KBM-7 (cell line): ENCODE measurements around the gene GPRC5B.
A peak's percentile ranks its signal among the peaks of the same experiment; 100 is the strongest.

Experiments used
- DNase-seq: peaks from one replicate; pipeline ENCODE4 v3.0.0-alpha.2; 2015
- in situ Hi-C: fragments of 300-500 bp; cut with MboI; formaldehyde crosslinking; loops from 2 replicates; pipeline ENCODE4 v1.14.3; 2020; ENCODE audit warnings: low sequenced_read_pairs, low pct_unique_long_range_greater_than_20kb, mixed read lengths

GPRC5B gene

DNA sequence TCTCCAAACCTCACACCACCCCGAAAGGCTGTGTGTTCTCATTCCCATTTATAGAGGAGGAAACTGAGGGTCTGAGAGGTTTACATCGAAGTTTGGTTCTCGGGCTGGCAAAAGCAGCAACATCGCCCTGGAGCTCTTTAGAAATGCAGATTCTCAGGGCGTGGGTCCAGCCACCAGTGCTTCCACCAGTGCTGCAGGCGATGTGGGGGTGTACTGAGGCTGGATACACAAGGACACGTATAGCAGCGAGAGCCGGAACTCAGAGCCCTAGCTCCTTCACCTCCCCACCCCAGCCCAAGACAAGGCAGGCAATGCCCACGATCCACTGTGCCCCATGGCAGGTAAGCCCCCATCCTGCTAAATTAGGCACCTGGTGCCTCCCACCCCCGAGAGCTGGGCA is 5.9 kb downstream of the GPRC5B start:
- no peak for DNase-seq
- in situ Hi-C loops = no loop called here

DNA sequence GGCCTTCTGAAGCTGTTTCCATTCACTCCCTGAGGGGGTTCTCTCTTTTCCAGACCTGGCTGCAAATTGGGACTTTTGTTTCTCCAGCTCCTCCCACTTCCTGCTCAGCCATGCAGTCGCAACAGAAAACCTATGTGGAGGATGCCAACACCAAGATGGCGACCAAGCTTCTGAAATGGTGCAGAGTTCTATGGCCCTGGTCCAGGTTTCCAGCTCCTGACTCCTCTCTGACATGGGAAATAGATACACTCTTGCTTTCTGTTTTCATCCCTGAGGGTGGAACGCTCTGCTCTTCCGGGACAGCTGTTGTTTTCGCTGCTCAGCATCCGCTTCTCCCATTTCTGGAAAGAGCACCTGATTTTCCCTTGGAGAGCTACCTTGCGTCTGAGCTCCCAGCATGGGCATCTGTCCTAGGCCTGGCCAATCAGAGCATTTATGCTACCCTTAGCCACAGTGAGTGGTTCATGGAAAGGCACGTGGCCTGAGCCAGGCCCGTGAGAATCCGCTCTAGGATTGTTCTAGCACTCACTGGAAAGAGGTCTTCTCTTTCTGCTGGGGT is 8.1 kb downstream of the GPRC5B start:
- in situ Hi-C loops = no loop called here

DNA sequence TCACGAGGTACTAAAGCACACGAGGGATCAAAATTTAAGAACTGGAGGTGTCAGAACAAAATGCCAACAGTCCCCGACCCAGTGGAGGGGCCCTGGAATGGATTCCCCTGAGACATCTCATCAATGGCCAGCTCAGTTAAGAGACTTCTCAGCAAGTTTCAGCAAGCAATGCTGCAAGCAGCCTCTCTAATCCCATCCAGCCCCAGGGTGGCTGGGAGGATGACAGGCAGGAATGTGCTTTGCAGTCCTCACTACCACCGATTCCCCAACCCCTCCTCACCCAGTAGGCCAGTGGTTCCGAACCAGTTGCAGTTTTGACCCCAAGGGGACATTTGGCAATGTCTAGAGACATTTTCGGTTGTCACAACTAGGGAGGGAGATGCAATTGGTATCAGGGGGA is 8.7 kb downstream of the GPRC5B start:
- DNase-seq = no peak
- in situ Hi-C loops = no loop called here

More for the DNA sequence above, 8.1 kb downstream of the GPRC5B start:
- DNase-seq = no peak

DNA sequence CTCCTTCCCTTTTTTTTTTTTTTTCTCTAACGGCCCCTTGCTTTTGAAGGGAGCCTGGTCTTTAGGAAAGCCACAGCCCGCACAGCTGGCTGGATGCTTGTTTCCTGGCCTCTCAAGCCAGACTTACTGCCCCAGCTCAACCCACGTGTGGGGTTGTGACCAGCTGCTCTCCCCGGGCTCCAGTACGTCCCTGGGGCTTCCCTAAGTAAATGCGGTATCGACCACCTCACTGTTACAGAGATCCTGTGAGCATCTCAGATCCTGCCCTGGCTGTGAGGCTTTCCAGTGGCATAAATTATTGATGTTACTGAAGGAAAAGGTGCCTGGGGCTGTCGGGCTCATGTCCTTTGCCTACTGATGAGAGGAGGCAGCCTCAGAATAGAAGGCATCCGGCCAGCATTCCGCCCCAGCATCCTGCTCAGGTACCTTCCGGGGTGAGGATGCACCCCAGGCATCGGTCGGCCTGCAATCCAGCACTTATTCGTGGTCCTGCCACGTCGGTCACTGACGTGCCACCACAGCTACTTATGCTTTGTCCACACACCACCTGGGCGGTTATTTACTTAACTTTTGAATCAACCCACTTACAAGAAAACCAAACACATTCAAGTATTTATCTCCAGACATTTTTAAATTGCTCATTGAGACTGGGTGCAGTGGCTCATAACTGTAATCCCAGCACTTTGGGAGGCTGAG is 9.6 kb downstream of the GPRC5B start:
- peak; percentile 60 for DNase-seq
- in situ Hi-C loops = no loop called here

DNA sequence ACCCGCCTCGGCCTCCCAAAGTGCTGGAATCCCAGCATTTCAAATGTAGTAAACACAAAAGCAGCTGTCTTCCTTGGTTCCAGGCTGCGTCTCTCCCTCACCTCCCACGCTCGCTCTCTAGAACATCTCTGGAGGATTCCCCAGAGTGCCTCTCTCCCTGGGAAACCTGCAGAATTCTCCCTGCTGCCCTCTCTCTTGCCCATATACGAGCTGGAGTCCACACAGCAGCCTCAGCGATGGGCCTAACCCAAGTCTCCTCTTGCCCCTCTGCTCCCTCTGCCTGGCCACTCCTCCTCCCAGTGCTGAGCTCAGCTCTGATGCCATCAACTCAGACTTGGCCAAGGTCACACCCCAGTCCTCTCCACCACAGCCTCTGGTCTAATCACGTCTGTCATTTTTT is 10.6 kb downstream of the GPRC5B start:
- in situ Hi-C loops = no loop called here
- no peak for DNase-seq

DNA sequence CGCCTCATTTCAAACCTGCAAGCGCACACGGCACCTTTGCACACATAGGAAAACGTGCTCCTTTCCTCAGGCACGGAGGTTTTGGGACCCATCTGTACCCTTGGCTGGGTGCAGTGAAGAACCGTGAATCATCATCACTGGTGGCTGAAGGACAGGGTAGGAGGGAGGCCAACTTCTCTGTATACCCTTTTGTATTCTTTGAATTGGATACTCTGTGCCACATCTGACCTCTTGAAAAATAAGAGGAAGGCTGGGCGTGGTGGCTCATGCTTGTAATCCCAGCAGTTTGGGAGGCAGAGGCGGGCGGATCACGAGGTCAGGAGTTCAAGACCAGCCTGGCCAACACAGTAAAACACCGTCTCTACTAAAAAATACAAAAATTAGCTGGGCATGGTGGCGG is 11.7 kb downstream of the GPRC5B start:
- no peak for DNase-seq
- in situ Hi-C loops = no loop called here

DNA sequence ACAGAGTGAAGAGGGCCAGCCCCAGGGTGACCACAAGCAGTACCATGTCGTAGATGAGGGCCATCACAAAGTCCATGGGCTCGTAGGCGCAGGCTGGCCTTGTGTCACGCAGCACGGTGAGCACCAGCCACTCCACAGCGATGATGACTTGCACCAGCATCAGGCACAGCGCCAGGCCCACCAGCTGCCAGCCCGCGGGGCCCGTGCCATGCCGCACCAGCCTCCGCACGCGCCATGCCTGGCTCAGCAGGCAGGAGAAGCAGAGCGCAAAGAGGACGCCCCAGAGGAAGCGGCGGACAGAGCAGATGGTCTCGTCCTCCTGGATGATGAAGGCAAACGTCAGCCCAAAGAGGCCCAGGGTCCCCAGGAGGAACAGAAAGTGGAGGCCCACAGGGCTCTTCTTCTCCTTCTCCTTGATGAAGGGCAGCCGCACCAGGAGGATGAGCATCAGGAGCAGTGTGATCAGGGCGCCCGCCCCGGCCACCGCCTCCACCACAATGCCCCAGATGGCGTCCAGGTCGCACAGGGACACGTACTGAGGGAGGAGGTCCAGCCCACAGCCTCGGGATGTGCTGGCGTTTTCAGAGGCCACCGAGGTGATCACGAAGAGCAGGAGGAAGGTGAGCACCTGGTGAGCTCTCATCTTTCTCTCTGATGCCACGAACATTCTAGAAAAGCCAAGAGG is 12.3 kb downstream of the GPRC5B start:
- in situ Hi-C loops = no loop called here
- DNase-seq = no peak

DNA sequence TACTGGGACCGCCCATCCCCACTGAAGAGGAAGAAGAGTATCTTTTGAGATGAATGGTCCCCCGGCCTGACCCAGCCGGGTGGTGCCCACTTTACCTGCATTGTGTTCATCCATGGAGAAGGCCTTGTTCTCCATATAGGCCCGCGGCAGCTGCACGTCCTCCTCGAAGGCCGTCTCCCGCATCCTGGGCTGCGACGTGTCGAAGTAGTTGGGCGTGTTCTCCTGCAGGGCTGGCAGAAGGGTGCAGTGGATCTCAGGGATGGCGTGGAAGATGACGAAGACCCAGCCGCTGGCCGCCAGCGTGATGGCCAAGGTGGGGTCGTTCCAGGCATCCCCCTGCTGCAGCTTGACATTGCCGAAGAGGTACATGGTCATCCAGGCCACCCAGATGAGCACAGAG is 12.9 kb downstream of the GPRC5B start:
- no peak for DNase-seq
- in situ Hi-C loops = no loop called here

DNA sequence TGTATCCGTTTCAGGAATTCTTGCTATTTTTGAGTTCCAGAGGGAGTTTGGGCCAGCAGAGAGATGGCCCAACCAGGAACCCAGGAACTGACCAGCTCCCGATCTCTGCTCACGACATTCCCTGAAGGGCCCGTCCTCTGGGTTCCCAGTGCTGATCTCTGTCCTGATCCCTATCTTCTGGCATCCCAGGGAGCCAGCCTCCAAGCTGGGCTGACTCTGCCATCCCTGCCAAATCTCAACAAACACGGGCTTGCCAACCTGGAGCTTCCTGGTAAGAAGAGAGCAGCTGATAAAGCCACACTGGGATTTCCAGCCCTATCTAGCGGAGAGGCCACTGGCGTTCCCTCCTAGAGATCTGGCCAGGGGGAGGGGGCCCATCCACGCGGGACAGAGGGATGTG is 16.2 kb downstream of the GPRC5B start:
- in situ Hi-C loops = no loop called here

DNA sequence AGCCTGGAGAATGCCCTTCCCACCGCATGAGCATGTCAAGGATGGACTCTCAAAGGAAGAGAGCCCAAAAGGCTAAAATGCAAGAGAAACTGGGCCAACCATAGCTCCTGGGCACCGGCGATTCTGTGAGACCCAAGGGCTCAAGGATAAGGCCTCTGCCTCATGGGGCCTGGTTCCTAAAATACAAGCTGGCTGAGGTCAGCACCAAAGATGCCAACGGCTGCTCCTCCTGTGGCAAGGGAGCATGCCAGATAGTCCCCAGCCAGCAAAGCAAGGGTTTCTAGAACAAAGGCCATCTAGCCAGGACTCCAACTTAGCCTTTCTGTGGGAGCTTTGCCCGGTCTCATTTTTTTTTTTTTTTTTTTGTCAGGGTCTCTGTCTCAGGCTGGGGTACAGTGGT is 20.1 kb downstream of the GPRC5B start:
- in situ Hi-C loops = no loop called here
- no peak for DNase-seq

More for the DNA sequence above, 16.2 kb downstream of the GPRC5B start:
- DNase-seq = no peak

DNA sequence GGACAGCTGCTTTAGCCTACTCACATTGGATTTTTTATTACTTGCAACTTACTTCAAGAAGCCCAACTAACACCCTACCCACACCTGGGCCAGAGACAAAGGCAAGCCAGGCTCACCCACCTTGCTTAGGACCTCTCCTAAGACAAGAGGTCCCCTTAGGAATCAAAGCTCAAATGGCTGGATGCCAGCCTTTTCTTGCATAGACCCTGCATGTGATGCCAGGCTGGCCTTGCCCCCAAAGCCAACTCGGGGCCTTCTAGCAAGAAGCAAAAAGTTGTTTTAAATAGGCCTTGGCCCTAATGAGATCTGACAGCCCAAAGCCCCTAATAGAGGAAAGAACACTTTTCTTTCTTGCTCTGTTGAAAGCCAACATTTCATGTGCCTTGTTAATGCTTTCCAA is 20.7 kb downstream of the GPRC5B start:
- in situ Hi-C loops = no loop called here
- no peak for DNase-seq

DNA sequence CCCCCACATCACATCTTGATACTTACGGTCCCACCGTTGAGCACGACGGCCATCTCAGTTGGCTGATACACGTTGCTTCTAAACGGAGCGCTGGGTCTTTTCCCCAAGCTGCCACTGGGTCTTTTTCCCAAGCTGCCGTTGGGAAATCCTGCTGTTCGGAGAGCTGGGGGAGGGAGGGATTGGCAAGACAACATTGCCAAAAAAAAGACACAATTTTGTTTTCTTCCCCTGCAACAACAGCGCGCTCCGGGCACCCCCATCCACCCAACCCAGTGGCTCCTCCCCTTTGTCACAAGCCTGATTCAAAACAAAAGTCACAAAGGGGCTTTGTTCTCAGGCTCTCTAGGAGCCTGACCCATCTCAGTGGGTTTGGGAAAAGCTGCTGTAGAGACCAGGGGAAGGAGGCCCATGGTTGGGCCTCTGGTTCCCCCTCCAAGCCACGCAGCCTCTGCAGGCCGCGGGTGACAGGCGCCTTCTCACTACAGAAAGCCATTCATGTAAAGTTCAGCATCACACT is 22.8 kb downstream of the GPRC5B start:
- DNase-seq = no peak

DNA sequence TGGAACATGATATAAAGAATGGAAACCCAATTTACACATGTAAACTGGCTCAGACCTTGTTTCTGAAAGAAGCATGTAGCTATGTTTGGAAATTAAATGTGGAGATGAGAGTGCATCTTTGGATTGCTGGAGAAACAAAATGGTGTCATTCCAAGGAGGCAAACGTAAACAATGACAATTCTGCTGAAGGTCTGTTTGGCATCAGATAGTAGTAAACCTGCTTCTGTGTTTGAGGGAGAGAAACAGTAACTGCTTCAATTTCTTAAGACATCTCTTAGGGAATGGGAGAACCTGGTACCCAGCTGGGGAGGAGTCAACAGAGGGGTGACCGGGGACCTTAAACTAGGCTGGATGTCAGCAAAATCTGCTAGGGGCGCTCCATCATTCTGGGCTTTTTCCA is 23.5 kb downstream of the GPRC5B start:
- no peak for DNase-seq
- in situ Hi-C loops = no loop called here

More for the DNA sequence above, 22.8 kb downstream of the GPRC5B start:
- in situ Hi-C loops = no loop called here

DNA sequence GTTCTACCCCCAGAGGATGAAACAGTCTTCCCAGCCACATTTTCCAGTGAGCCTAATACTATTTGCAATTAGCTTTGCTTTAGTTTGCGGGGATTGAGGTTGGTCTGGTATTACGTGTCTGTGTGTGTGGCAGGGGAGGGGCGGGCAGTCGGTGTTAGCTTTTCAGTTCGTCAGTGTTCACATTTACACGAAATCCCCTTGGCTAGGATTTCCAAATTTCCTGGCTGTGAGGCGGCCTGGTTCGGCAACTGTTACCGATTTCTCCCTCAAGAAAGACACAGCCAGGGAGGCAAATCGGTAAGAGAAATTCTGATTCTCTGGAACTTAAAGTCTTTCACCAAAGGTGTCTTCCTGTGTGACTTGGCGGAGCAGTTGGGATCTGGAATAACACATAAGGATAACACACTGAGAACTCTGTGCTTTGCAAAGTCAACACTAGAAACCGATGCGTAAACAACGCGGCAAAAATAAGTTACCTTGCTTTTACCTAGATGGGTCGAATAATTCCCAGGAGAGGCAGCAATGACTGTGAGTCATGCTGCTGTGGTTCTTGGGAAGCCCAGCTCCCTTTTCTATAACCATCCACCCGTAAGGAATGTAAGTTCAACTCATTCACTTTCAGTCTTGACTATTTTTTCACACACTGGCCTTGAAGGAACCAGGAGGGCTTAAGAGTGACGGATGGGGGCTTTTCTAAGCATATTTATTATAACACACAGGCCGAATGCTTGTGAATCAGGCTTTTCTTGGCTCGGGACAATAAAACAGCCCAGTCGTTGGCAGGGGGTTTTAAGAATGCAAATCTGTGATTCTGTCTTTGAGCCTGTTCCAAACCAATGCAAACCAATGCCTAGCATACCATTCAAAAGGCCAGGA is 24.2 kb downstream of the GPRC5B start:
- DNase-seq = no peak

DNA sequence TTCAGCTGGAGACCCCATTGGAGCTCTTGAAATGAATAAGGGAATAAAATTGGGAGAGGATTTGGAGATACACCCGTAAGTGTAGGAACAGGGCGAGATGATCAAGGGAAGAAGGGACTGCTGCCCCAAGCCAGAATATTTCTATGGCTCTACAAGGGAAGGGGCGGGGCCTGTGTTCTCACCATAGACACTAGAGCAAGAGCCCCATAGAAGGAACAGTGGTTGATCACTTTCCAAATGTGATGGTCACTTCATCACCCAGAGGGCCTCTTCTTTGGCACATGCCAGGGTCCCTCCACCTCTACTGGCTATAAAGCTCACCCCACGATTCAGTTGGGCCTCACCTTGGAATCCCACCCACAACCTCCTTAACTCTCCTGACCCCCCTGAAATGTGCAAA is 25.0 kb downstream of the GPRC5B start:
- in situ Hi-C loops = no loop called here
- DNase-seq = no peak

More for the DNA sequence above, 24.2 kb downstream of the GPRC5B start:
- in situ Hi-C loops = no loop called here

DNA sequence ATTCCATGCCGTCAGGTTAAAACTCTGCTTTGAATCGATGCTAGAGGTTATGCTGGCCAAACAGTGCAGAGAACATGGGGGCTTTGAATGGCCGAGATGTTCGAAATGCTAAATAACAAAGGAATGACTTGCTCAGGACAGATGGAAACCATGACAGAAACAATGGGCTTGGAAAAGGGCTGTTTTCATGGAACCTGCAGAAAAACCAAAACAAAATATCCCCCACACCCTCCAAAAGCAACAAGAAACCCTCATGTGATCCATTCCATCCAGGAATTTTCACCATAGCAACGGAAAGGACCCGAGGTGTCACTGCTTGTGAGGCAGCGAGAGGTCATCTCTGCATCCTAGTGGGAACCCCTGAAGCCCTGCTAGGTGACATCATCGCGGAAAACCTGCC is 25.5 kb downstream of the GPRC5B start:
- DNase-seq = no peak
- in situ Hi-C loops = no loop called here

DNA sequence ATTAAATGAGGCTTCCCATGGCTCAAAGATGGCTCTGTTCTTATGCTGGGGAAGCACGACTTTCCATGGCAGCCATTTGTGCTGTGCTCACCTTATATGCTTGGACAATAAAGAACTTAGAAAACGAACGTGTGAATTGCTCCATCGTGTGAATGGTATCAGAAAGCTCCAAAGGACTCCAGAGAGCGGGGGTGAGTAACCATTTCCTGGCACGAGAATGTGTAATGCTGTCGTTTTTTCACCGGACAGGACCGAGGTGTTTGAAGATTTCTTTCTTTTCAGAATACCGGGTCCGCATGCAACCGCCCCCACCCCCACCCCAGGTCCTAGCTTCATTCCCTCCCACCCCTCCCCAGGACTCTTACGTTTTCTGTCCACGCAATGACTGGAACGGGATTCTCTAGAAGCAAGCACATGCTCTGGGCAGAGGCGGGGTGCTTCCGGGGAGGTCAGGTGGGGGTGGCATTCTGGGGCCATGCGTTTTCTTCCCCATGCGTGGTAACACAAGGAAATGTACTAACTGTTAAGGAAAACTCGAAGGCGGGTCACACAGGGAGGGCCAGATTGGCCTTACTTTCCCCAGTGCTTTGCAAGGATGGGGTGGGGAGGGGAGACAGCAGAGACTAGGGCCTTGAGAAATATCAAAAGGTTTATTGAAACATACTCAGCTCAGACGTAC is 26.2 kb downstream of the GPRC5B start:
- DNase-seq = no peak
- in situ Hi-C loops = no loop called here

DNA sequence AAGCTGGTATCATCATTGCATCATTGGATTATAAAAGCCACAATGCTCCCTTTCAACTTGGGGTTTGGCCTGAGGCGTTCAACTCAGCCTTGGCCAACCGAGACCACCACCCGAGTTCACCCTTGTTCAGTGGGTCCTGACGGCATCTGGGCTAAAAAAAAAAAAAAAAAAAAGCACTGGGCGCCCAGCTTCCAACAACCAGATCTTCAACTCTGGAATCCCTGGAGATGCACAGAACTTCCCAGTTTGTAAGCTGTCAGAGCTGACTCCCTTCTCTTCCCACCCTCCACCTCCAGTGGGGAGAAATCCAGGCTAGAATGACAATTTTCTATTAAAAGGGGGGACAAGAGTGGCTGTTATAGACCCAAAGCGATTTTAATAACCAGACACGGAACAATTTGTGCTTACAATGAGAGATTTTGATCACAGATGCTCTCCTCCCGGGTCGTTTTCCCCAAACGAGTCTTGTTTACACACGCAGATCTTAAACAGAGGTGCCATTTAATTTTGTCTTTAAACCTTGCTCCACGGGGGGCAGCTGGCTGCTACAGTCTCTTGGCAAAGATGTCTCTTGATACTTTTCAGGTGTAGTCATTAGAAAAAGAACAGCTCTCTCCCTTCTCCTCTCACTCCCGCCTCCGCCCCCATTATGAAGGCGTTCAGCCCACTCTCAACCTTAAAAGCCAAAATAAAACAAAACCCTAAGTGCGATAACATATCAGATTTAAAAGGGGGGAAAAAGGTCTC is 26.9 kb downstream of the GPRC5B start:
- in situ Hi-C loops = no loop called here
- DNase-seq = no peak
